HUES48 (cell line): ENCODE results near the gene CNTNAP4.

Source experiments
- H3K27ac ChIP-seq: one replicate; pipeline ENCODE4 v1.7.0; 2013; ENCODE audit warnings: low read depth, low read length, inconsistent platforms
- H3K27me3 ChIP-seq: 2 replicates; pipeline ENCODE4 v1.6.1; 2013; ENCODE audit warnings: mild to moderate bottlenecking, low read length; ENCODE audit not compliant: control insufficient read depth, insufficient read depth
- H3K36me3 ChIP-seq: 2 replicates; pipeline ENCODE4 v1.6.1; 2013; ENCODE audit warnings: low read length; ENCODE audit not compliant: control insufficient read depth, insufficient read depth
- H3K4me1 ChIP-seq: 2 replicates; pipeline ENCODE4 v1.6.1; 2013; ENCODE audit warnings: mild to moderate bottlenecking, low read length; ENCODE audit not compliant: control insufficient read depth, insufficient read depth
- H3K4me3 ChIP-seq: 2 replicates; pipeline ENCODE4 v1.5.1; 2013; ENCODE audit warnings: mild to moderate bottlenecking, low read depth, low read length
- H3K9ac ChIP-seq: 2 replicates; pipeline ENCODE4 v1.6.1; 2013; ENCODE audit warnings: mild to moderate bottlenecking, low read depth, low read length, moderate library complexity
- H3K9me3 ChIP-seq: 2 replicates; pipeline ENCODE4 v1.6.1; 2013; ENCODE audit warnings: low read length; ENCODE audit not compliant: control insufficient read depth, insufficient read depth

CNTNAP4 gene

GRCh38 chr16:76390476-76390875 is 113.3 kb downstream of the CNTNAP4 start:
- Histone ChIP-seq H3K4me3 (no peak overlapping the region), H3K27me3 (no peaks in the 10 kb centered on the region), H3K9ac (no peak overlapping the region), H3K36me3 (no peaks in the 10 kb centered on the region), H3K27ac (no peak overlapping the region), H3K9me3 (no peaks in the 10 kb centered on the region), H3K4me1 (peaks cover 14% of the 10 kb centered on the region; the same call in 1 of the 2 replicates)

- H3K27me3 ChIP-seq: no peaks in the 10 kb centered on the region
- H3K4me3 ChIP-seq: no peak overlapping the region
- H3K4me1 ChIP-seq: peaks cover 7% of the 10 kb centered on the region; the same call in 1 of the 2 replicates
- H3K27ac ChIP-seq: no peak overlapping the region
- H3K36me3 ChIP-seq: no peaks in the 10 kb centered on the region
- H3K9ac ChIP-seq: no peak overlapping the region
- no peaks in the 10 kb centered on the region for H3K9me3 ChIP-seq
These were observed 119.8 kb downstream of the CNTNAP4 start for GRCh38 chr16:76396977-76397376.

- no peaks in the 10 kb centered on the region for H3K4me1 ChIP-seq
These were observed 132.5 kb downstream of the CNTNAP4 start for GRCh38 chr16:76409706-76410105.

GRCh38 chr16:76421571-76421970 is 144.4 kb downstream of the CNTNAP4 start:
- Histone ChIP-seq H3K36me3 (no peaks in the 10 kb centered on the region), H3K4me3 (no peak overlapping the region), H3K27me3 (no peaks in the 10 kb centered on the region), H3K4me1 (0 out of 2 replicates have a peak, but pooled peaks cover 6% of the 10 kb centered on the region), H3K9ac (no peak overlapping the region), H3K9me3 (no peaks in the 10 kb centered on the region), H3K27ac (no peak overlapping the region)

More at GRCh38 chr16:76409706-76410105, 132.5 kb downstream of the CNTNAP4 start:
- Histone ChIP-seq H3K27ac (no peak overlapping the region), H3K36me3 (no peaks in the 10 kb centered on the region), H3K27me3 (no peaks in the 10 kb centered on the region), H3K9ac (no peak overlapping the region), H3K4me3 (no peak overlapping the region), H3K9me3 (no peaks in the 10 kb centered on the region)

GRCh38 chr16:76428858-76429257 is 151.7 kb downstream of the CNTNAP4 start:
- no peak overlapping the region for H3K27ac ChIP-seq
- no peaks in the 10 kb centered on the region for H3K4me1 ChIP-seq
- no peak overlapping the region for H3K9ac ChIP-seq
- no peaks in the 10 kb centered on the region for H3K36me3 ChIP-seq
- H3K4me3 ChIP-seq: no peak overlapping the region
- H3K9me3 ChIP-seq: no peaks in the 10 kb centered on the region
- no peaks in the 10 kb centered on the region for H3K27me3 ChIP-seq

GRCh38 chr16:76441391-76441790 is 164.2 kb downstream of the CNTNAP4 start:
- H3K4me1 ChIP-seq: no peaks in the 10 kb centered on the region
- no peak overlapping the region for H3K4me3 ChIP-seq
- no peak overlapping the region for H3K9ac ChIP-seq
- H3K27me3 ChIP-seq: no peaks in the 10 kb centered on the region
- no peak overlapping the region for H3K27ac ChIP-seq
- no peaks in the 10 kb centered on the region for H3K36me3 ChIP-seq
- no peaks in the 10 kb centered on the region for H3K9me3 ChIP-seq

GRCh38 chr16:76441876-76442275 is 164.7 kb downstream of the CNTNAP4 start:
- no peak overlapping the region for H3K27ac ChIP-seq

GRCh38 chr16:76443973-76444372 is 166.8 kb downstream of the CNTNAP4 start:
- H3K27me3 ChIP-seq: no peaks in the 10 kb centered on the region
- H3K27ac ChIP-seq: no peak overlapping the region
- H3K36me3 ChIP-seq: no peaks in the 10 kb centered on the region
- H3K4me3 ChIP-seq: no peak overlapping the region
- no peaks in the 10 kb centered on the region for H3K4me1 ChIP-seq
- H3K9ac ChIP-seq: no peak overlapping the region
- no peaks in the 10 kb centered on the region for H3K9me3 ChIP-seq

More at GRCh38 chr16:76441876-76442275, 164.7 kb downstream of the CNTNAP4 start:
- H3K4me3 ChIP-seq: no peak overlapping the region
- H3K4me1 ChIP-seq: no peaks in the 10 kb centered on the region
- H3K9me3 ChIP-seq: no peaks in the 10 kb centered on the region
- no peaks in the 10 kb centered on the region for H3K36me3 ChIP-seq
- no peaks in the 10 kb centered on the region for H3K27me3 ChIP-seq
- no peak overlapping the region for H3K9ac ChIP-seq

- H3K9me3 ChIP-seq: no peaks in the 10 kb centered on the region
- no peak overlapping the region for H3K4me3 ChIP-seq
- no peaks in the 10 kb centered on the region for H3K27me3 ChIP-seq
- H3K4me1 ChIP-seq: no peaks in the 10 kb centered on the region
- no peaks in the 10 kb centered on the region for H3K36me3 ChIP-seq
- no peak overlapping the region for H3K9ac ChIP-seq
- no peak overlapping the region for H3K27ac ChIP-seq
These were observed 167.6 kb downstream of the CNTNAP4 start for GRCh38 chr16:76444832-76445231.

- no peak overlapping the region for H3K9ac ChIP-seq
- no peak overlapping the region for H3K27ac ChIP-seq
- H3K27me3 ChIP-seq: no peaks in the 10 kb centered on the region
- no peak overlapping the region for H3K4me3 ChIP-seq
- no peaks in the 10 kb centered on the region for H3K9me3 ChIP-seq
- H3K4me1 ChIP-seq: no peaks in the 10 kb centered on the region
- no peaks in the 10 kb centered on the region for H3K36me3 ChIP-seq
These were observed 168.6 kb downstream of the CNTNAP4 start for GRCh38 chr16:76445815-76446214.

GRCh38 chr16:76446251-76446650 is 169.1 kb downstream of the CNTNAP4 start:
- no peaks in the 10 kb centered on the region for H3K36me3 ChIP-seq
- H3K4me1 ChIP-seq: no peaks in the 10 kb centered on the region
- H3K9ac ChIP-seq: no peak overlapping the region
- H3K9me3 ChIP-seq: no peaks in the 10 kb centered on the region
- no peaks in the 10 kb centered on the region for H3K27me3 ChIP-seq
- H3K4me3 ChIP-seq: no peak overlapping the region
- H3K27ac ChIP-seq: no peak overlapping the region

- no peaks in the 10 kb centered on the region for H3K36me3 ChIP-seq
- H3K9ac ChIP-seq: no peak overlapping the region
- no peaks in the 10 kb centered on the region for H3K27me3 ChIP-seq
- H3K9me3 ChIP-seq: no peaks in the 10 kb centered on the region
- H3K27ac ChIP-seq: no peak overlapping the region
- no peak overlapping the region for H3K4me3 ChIP-seq
- no peaks in the 10 kb centered on the region for H3K4me1 ChIP-seq
These were observed 173.7 kb downstream of the CNTNAP4 start for GRCh38 chr16:76450890-76451289.
